ENCODE results near the gene ALKBH6. TPM values are rescaled to one million over a fixed set of nuclear protein-coding genes. Genes with fewer than 3 reads are reported as not detected.
"Not testable (repeated sequence)": the region's sequence is repeated elsewhere in the genome, so short reads cannot be mapped to it uniquely, and the experiment has no call there.

The ALKBH6 gene
- 34.1 and 39.8 TPM in 2 replicates for total RNA-seq (2014; rRNA removed; shearing (Covaris generic))

GRCh38 chr19:36014012-36014924 is at the start of gene ALKBH6:
Gene ALKBH6 (minus strand): TSS chr19:36014213. CDS start chr19:36013397, 816 bp downstream.
- DNase-seq (ENCODE audit: low read depth): peak; percentile 99

- DNase-seq (ENCODE audit: low read depth): no peak
These were observed 47.4 kb upstream of the ALKBH6 start for GRCh38 chr19:36061367-36061766.

- DNase-seq (ENCODE audit: low read depth): peak; percentile 50
These were observed 46.4 kb upstream of the ALKBH6 start for GRCh38 chr19:36060430-36060829.

- DNase-seq (ENCODE audit: low read depth): no peak
These were observed 45.3 kb upstream of the ALKBH6 start for GRCh38 chr19:36059180-36059910.

GRCh38 chr19:36058481-36059179 is 44.6 kb upstream of the ALKBH6 start:
- no peak for DNase-seq (ENCODE audit: low read depth)

GRCh38 chr19:36054733-36055686 is 41.0 kb upstream of the ALKBH6 start, which contains the start of gene WDR62:
Gene WDR62 (plus strand): TSS chr19:36054897. CDS start chr19:36054972, 75 bp downstream.
- DNase-seq (ENCODE audit: low read depth): peak; percentile 93

GRCh38 chr19:36054119-36054732 is 40.2 kb upstream of the ALKBH6 start, which contains the start of gene THAP8:
Gene THAP8 (minus strand): TSS chr19:36054285. CDS start chr19:36054217, 68 bp downstream.
- DNase-seq (ENCODE audit: low read depth): peak; percentile 99

GRCh38 chr19:36051637-36052036 is 37.6 kb upstream of the ALKBH6 start:
- DNase-seq (ENCODE audit: low read depth): no peak

GRCh38 chr19:36051236-36051635 is 37.2 kb upstream of the ALKBH6 start:
- DNase-seq (ENCODE audit: low read depth): no peak

GRCh38 chr19:36049080-36049698 is 35.2 kb upstream of the ALKBH6 start:
- DNase-seq (ENCODE audit: low read depth): no peak

GRCh38 chr19:36047835-36048234 is 33.8 kb upstream of the ALKBH6 start:
- no peak for DNase-seq (ENCODE audit: low read depth)

GRCh38 chr19:36046443-36047050 is 32.5 kb upstream of the ALKBH6 start:
- no peak for DNase-seq (ENCODE audit: low read depth)

- no peak for DNase-seq (ENCODE audit: low read depth)
These were observed 29.9 kb upstream of the ALKBH6 start for GRCh38 chr19:36043952-36044351.

- peak; percentile 30 for DNase-seq (ENCODE audit: low read depth)
These were observed 27.8 kb upstream of the ALKBH6 start for GRCh38 chr19:36041831-36042230.

GRCh38 chr19:36041092-36041491 is 27.1 kb upstream of the ALKBH6 start:
- DNase-seq (ENCODE audit: low read depth): not testable (repeated sequence)

- no peak for DNase-seq (ENCODE audit: low read depth)
These were observed 26.5 kb upstream of the ALKBH6 start for GRCh38 chr19:36040495-36040894.

GRCh38 chr19:36032251-36033104 is 18.5 kb upstream of the ALKBH6 start, which contains the start of gene CLIP3:
Gene CLIP3 (minus strand): TSS chr19:36032873. CDS start chr19:36032357, 516 bp downstream.
- peak; percentile 68 for DNase-seq (ENCODE audit: low read depth)

- no peak for DNase-seq (ENCODE audit: low read depth)
These were observed 17.3 kb upstream of the ALKBH6 start for GRCh38 chr19:36031308-36031707.
